GM12864 (cell line): ENCODE results near the gene HOXC9.

Source experiments
- DNase-seq: peaks from one replicate; pipeline ENCODE4 v3.0.0-alpha.2; 2011; ENCODE audit warnings: low read depth
- H3K4me3 ChIP-seq: 2 replicates; pipeline ENCODE4 v1.5.1; 2011; ENCODE audit warnings: mild to moderate bottlenecking, low read depth, low read length, control low read depth
- TF ChIP-seq, protein P1 (sequence below): IDR thresholded peaks from 2 replicates; pipeline ENCODE4 v1.5.1; 2011; ENCODE audit warnings: low read depth, mild to moderate bottlenecking, moderate library complexity, low read length, control low read depth, inconsistent platforms; ENCODE audit errors: missing control alignments

The HOXC9 gene

DNA sequence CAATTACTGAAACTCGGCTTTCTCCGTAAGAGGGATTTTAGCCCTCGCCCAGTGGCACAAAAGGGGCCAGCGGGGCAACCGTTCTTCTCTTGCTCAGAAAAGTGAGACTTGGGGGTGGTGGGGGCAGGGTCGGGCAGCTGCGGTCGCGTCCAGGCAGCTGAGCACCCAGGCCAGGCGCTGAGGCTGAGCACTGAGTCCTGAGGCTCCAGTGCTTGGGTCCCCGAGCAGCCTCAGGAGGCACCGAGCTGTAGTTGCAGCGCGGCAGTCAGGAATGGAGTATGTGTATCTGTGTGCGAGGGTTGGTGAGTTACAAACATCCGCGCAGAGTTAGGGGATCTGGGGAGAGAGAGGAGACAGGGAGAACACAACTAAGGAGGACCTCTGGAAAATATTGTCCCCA, 24.2 kb downstream of the HOXC9 start:
- DNase-seq, result no peak
- H3K4me3 ChIP-seq, result no peak overlapping the region
- TF ChIP-seq, protein P1, sequence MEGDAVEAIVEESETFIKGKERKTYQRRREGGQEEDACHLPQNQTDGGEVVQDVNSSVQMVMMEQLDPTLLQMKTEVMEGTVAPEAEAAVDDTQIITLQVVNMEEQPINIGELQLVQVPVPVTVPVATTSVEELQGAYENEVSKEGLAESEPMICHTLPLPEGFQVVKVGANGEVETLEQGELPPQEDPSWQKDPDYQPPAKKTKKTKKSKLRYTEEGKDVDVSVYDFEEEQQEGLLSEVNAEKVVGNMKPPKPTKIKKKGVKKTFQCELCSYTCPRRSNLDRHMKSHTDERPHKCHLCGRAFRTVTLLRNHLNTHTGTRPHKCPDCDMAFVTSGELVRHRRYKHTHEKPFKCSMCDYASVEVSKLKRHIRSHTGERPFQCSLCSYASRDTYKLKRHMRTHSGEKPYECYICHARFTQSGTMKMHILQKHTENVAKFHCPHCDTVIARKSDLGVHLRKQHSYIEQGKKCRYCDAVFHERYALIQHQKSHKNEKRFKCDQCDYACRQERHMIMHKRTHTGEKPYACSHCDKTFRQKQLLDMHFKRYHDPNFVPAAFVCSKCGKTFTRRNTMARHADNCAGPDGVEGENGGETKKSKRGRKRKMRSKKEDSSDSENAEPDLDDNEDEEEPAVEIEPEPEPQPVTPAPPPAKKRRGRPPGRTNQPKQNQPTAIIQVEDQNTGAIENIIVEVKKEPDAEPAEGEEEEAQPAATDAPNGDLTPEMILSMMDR, result no peak

DNA sequence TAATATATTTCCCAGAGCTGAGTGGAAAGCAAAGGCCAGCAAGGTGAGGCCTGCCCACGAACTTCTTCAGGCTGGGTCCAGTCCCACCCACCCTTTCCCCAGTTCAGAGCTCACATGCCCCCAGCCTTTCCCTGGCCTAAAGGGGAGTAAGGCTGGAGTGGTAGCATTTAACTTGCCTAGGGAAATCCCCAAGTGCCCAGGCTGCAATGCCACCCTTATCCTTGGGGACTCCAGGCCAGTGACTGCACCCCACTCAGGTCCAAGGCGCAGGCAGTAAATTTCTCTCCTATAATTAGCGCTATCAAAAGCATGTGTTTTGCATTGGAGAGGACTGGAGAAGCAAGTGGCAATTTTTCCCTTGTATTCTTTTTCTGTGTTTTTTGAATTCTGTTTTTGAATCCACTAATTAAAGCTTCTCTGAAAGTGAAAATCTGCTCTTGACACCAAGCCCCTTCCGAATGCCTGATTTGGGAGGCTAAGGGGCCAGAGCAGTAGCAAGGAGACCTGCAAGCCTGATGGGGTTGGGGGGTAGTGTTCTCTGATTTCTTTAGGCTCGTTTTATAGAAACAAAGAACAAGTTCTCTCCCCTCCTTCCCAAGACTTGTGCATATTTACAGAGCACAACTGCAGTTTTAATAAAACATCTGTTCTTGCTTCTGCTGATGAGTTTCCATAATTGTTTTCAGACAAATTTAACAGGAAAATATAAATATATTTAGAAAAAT, 24.8 kb downstream of the HOXC9 start:
- H3K4me3 ChIP-seq, result no peak overlapping the region
- no peak for DNase-seq
- TF ChIP-seq, protein P1, result no peak

DNA sequence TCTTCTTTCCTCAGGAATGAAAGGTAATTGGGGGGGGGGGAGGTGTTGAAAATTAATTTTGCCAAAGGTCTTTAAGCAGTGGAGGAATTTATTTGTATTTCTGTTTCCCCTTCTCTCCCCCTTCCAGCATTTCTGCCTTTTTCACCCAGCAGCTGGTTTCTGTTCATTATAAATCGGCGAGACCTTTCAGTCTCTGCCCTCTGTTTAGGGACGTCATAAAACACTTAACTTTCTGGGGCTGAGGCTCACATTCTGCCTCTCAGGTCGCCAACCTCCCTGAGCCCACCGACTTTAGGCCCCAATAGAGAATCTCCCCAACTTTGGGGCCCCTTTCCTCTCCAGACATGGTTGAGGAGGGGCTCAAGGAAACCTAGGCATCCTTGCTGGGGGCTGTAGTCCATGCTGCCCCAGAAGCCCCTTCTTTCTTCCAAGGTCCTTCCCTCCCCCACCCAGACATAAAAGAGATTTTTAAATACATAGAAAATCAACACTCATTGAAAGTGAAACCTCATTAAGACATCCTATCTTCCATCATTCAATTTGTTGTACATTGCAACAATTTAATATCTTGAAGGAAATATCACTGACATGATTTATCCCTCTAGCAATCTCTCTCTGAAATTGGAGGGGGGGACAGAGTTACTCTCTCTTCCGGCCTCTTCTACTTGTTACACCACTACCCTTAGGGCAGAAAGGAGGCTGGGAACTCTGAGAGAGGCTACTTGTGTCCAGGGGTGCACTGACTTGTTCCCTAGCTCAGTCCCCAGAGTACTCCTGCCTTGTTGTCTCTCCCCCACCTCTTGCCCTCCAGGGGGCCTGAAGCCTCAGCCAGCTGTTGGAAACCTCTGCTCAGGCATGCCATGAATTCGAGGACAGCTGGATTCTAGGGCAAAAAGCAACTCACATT, 25.8 kb downstream of the HOXC9 start:
- TF ChIP-seq, protein P1, result no peak
- H3K4me3 ChIP-seq, result no peak overlapping the region
- DNase-seq, result no peak

DNA sequence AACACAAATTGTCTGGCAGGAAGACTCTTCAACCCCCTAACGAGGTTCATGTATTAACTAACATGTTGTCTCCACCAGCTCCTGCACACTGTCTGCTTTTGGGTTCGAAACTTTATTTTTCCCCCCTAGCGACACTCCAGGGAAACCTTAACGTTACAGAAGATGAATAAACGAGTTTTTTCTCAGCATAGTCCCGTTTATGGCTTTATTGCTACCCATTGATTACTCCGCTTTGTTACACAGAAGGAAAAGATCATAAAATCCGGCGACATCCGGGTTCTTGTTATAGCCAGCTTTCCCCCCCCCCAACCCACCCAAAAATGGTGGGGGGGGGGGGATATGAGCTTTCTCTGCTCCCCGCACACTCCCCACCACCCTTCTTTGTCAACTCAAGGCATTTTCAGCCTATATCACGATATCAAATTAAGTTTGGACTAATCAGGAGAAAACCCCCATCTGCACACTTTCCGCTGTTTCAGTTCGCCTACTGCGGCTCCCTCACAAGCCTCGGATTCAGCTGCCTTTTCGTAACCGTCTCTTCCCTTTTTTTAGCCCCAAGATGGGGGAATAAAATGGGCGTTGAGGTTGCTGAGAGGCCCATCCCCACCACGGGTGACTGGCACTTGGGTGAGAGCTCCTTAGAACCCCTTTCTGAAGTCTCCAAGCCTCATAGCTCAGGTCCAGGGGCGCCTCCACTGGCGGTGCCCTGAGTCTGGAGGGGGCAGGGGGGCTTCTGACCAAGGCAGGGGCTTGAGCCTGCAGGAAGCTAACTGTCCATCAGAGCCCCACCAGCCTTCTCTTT, 26.9 kb downstream of the HOXC9 start:
- H3K4me3 ChIP-seq, result no peak overlapping the region
- no peak for DNase-seq
- TF ChIP-seq, protein P1, result no peak

DNA sequence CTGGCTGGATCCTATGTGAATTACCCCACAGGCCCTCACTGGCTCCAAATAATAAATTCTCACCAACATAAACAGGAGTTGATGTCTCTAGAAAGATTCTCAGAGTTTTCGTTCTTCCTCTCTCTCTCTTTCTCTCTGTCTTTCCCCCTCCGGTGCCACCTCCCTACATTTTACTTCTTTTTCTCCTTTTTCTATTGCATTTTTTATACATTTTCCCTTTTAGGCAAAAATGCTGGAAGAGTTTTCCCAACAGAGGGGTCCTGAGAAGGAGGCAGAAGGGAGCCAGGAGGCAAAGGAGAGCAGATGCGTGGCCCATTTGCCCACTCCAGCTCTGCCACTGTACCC, 27.5 kb downstream of the HOXC9 start:
- TF ChIP-seq, protein P1, result no peak
- H3K4me3 ChIP-seq, result no peak overlapping the region
- DNase-seq, result no peak

DNA sequence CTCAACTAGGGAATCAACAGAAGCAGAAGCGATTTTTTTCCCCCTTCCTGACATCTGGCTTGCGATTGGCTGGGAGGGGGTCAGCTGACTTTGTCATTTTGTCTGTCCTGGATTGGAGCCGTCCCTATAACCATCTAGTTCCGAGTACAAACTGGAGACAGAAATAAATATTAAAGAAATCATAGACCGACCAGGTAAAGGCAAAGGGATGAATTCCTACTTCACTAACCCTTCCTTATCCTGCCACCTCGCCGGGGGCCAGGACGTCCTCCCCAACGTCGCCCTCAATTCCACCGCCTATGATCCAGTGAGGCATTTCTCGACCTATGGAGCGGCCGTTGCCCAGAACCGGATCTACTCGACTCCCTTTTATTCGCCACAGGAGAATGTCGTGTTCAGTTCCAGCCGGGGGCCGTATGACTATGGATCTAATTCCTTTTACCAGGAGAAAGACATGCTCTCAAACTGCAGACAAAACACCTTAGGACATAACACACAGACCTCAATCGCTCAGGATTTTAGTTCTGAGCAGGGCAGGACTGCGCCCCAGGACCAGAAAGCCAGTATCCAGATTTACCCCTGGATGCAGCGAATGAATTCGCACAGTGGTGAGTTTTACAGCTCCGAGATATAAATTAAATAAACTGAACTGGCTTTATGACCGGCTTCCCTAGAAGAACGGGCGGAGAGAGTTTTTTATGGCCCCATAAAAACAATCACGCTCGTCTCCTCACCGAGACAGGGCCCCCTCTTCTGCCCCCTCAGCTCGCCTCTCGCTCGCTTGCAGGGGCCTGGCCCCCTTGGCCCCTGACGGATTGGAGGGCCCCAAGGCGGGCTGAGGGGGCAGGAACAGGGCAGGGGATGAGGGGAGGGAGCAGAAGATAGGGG, 28.6 kb downstream of the HOXC9 start, which contains the start of gene HOXC6:
HOXC6 (plus strand) TSS at position 127 of the 888 bp plus-strand sequence; CDS start at position 209, 82 bp downstream.
- no peak within 1 kb of the TSS for H3K4me3 ChIP-seq
- no peak for DNase-seq

More for the DNA sequence above, 28.6 kb downstream of the HOXC9 start, which contains the start of gene HOXC6:
- TF ChIP-seq, protein P1, result no peak
